Right atrium auricular region (tissue), 2 donors: ENCODE data around the gene DPEP2. TPM values are rescaled to one million over a fixed set of nuclear protein-coding genes. Genes with fewer than 3 reads are reported as not detected.

ENCODE experiments used
- DNase-seq: peaks from one replicate; pipeline ENCODE4 v3.0.0-alpha.2; 2019; ENCODE audit warnings: low spot score
- H3K27ac ChIP-seq, 2 donors: fragments of 200-600 bp; sonication (generic); 1 replicate in 1 of 2; 2 replicates in 1 of 2; pipeline ENCODE4 v1.5.1; 2016 to 2019
- H3K27me3 ChIP-seq, 2 donors: fragments of 200-600 bp; sonication (generic); one replicate each; pipeline versions ENCODE4 v1.5.1 to v1.6.0; 2017 to 2019
- H3K36me3 ChIP-seq: fragments of 200-600 bp; sonication (generic); one replicate; pipeline ENCODE4 v1.5.1; 2016
- H3K4me1 ChIP-seq, 2 donors: fragments of 200-600 bp; sonication (generic); one replicate each; pipeline versions ENCODE4 v1.5.1 to v1.6.0; 2017 to 2019
- H3K4me3 ChIP-seq, 2 donors: fragments of 200-600 bp; sonication (generic); 1 replicate in 1 of 2; 2 replicates in 1 of 2; pipeline ENCODE4 v1.5.1; 2017 to 2019; ENCODE audit warnings: mild to moderate bottlenecking in 1 of 2, moderate library complexity in 1 of 2
- H3K9me3 ChIP-seq, 2 donors: fragments of 200-600 bp; sonication (generic); one replicate each; pipeline ENCODE4 v1.5.1; 2019
- total RNA-seq, 2 donors: library from RNA; depleted of rRNA; stranded (reverse); fragments of >200 nt; gene quantifications; one replicate each; pipeline ENCODE4 v1.1.0, GENCODE V29; 2016
- TF ChIP-seq, protein P1 (sequence below), 2 donors: fragments of 200-600 bp; sonication (generic); IDR thresholded peaks; one replicate each; pipeline ENCODE4 v1.5.1; 2019; ENCODE audit warnings: antibody characterized with exemption in 2 of 2

DPEP2 gene
- total RNA-seq, 2 donors from 2014 or later: 0.85 to 1.6 TPM

DNA sequence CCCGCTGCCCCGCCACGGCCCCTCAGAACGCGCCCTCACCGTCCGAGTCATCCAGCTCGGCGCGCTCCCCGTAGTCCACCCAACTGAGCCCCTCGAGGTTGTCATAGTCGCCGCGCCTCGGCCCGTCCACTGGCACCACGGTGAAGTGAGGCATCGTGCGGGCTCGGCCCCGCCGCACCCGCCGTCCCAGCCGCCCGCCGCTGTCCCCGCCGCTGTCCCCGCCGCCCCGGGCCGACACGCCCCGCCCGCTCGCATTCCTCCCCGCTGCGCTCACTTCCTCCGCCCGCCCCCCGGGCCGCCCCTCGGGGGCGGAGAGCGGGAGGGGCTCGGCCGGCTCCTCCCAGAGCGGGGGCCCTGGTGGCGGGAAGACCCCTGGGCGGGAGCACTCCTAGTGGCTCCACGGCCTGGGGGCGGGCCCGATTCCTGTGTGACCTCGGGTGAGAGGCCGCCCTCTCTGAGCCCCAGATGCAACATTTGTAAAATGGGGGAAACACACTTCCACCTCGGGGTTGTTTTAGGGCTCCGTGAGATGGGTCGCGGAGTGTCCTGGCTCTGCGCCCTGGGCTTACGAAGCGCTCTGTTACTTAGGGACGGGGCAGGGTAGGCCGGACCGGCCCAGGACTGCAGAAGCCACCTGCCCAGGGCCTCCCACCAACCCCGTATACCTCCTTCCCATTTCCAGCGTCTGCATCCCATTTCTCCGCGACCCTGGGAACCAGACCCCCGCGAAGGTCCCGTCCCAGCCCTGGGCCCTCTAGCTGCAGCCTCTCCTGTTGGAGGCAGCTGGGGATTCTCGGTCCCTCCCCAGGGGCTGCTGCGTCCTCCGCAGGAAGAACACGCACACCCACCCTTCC is 30.7 kb downstream of the DPEP2 start, which contains the start of gene SLC12A4:
TSS of gene SLC12A4 (minus strand) at position 238 of the 854 bp plus-strand sequence. CDS start at position 154, 84 bp downstream.
- Histone ChIP-seq H3K36me3 (peaks cover 9% of the 10 kb centered on the region), H3K4me1 (peaks cover 0 to 49% of the 10 kb centered on the region in 2 donors), H3K4me3 (peak within 1 kb of the TSS; percentile 88 to 99), H3K9me3 (no peaks in the 10 kb centered on the region), H3K27me3 (no peaks in the 10 kb centered on the region), H3K27ac (peak within 1 kb of the TSS; percentile 96 to 99)
- TF ChIP-seq, protein P1, sequence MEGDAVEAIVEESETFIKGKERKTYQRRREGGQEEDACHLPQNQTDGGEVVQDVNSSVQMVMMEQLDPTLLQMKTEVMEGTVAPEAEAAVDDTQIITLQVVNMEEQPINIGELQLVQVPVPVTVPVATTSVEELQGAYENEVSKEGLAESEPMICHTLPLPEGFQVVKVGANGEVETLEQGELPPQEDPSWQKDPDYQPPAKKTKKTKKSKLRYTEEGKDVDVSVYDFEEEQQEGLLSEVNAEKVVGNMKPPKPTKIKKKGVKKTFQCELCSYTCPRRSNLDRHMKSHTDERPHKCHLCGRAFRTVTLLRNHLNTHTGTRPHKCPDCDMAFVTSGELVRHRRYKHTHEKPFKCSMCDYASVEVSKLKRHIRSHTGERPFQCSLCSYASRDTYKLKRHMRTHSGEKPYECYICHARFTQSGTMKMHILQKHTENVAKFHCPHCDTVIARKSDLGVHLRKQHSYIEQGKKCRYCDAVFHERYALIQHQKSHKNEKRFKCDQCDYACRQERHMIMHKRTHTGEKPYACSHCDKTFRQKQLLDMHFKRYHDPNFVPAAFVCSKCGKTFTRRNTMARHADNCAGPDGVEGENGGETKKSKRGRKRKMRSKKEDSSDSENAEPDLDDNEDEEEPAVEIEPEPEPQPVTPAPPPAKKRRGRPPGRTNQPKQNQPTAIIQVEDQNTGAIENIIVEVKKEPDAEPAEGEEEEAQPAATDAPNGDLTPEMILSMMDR (IDR thresholded peaks at IDR 0.05): peak in 1 of 2 donors; percentile 22
- DNase-seq: peak; percentile 85

DNA sequence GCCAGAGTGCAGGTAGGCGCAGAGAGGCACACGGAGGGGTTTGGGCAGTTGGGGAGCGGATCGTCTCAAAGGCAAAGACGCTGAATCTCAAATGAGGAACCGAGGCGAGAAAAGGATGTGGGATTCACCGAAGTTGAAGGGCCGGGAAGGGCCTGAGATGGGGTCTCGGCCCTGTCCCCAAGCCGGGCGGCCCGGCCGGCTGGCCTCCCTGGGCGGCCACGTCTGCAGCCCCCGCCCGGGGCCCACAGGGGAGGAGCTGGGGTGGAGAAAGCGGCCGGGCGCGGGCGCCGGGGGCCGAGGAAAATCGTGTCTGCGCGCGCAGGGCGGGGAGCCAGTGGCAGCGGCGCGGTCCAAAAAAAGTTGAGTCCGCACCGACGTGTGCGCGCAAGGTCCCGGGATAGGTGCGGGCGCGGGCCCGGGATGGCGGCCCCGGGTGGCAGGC is 31.3 kb downstream of the DPEP2 start:
- Histone ChIP-seq H3K4me3 (peak overlapping the region; percentile 88 to 99), H3K27ac (peak overlapping the region; percentile 96 to 99), H3K36me3 (peaks cover 16% of the 10 kb centered on the region), H3K9me3 (no peaks in the 10 kb centered on the region), H3K27me3 (no peaks in the 10 kb centered on the region), H3K4me1 (peaks cover 0 to 55% of the 10 kb centered on the region in 2 donors)
- no peak for DNase-seq
- TF ChIP-seq, protein P1 (IDR thresholded peaks at IDR 0.05): no peak

DNA sequence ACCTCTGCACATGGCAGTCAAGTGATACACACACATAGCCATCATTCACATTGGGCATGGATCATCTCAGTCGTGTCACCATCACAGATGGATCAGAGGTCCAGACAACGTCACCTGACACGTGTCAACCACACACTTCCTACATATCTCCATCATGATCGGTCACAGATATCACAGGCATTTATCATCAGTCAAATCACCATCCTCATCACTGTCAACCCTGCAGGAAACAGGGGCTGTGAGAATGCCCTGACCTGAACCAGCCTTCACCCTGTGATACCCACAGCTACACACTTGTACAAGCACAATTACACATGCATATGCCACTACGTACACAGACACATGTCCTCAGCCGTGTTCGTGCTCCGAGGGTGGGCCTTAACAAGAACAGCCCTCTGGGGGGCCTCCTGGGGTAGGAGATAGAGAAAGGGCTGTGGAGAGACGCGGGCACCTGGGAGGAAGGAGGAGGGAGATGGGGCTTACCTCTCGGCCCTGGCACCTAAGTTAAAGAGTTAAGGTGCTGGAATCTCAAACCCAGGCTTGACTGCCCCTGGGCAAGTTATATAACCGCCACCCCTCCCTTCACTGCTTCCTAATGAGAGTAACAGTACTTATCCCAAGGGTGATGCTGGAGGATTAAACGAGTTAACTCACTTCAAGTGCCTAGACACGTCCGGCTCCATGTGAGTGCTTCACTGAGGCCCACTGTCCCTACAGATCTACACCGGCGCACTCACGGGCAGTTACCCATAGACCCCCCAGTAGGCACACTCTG is 31.9 kb downstream of the DPEP2 start:
- Histone ChIP-seq H3K9me3 (no peaks in the 10 kb centered on the region), H3K4me3 (peak overlapping the region; percentile 88 to 99), H3K27me3 (no peaks in the 10 kb centered on the region), H3K4me1 (peaks cover 0 to 61% of the 10 kb centered on the region in 2 donors), H3K36me3 (peaks cover 22% of the 10 kb centered on the region), H3K27ac (peak overlapping the region; percentile 96 to 99)
- no peak for DNase-seq
- TF ChIP-seq, protein P1 (IDR thresholded peaks at IDR 0.05): no peak

DNA sequence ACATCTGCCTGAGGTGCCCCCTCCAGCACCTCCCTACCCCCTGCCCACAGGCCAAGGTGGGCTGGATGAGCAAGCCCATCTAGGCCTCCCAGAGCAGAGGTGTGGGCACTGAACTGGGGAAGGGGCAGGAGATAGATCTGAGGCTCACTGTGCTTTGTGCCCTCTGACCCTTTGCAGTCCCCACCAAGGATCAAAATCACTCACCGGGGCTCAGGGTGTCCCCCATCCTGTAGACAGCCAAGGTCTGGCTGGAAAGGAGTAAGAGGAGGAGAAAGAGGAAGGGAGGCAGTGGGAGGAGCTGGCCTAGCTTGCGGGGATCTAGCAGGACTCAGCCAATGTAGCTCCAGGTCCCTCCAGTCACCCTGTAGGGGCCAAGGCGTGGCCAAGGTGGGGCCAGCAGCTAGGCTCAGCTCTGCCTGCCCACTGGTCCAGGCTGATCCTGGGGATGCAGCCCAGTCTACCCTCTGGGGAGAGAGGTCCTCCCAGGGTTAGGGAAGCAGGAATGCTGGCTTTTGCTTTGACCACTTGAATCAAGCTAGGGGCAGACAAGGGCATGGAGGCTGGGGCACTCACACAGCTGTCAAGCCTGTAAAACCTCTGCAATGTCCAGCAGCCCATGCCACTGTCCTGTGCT is 32.6 kb downstream of the DPEP2 start:
- no peak for DNase-seq
- H3K36me3 ChIP-seq: peaks cover 29% of the 10 kb centered on the region
- peak overlapping the region; percentile 88 to 99 for H3K4me3 ChIP-seq
- H3K27ac ChIP-seq: peak overlapping the region; percentile 96 to 99
- peaks cover 0 to 68% of the 10 kb centered on the region in 2 donors for H3K4me1 ChIP-seq
- TF ChIP-seq, protein P1 (IDR thresholded peaks at IDR 0.05): no peak
- H3K27me3 ChIP-seq: no peaks in the 10 kb centered on the region
- H3K9me3 ChIP-seq: no peaks in the 10 kb centered on the region

DNA sequence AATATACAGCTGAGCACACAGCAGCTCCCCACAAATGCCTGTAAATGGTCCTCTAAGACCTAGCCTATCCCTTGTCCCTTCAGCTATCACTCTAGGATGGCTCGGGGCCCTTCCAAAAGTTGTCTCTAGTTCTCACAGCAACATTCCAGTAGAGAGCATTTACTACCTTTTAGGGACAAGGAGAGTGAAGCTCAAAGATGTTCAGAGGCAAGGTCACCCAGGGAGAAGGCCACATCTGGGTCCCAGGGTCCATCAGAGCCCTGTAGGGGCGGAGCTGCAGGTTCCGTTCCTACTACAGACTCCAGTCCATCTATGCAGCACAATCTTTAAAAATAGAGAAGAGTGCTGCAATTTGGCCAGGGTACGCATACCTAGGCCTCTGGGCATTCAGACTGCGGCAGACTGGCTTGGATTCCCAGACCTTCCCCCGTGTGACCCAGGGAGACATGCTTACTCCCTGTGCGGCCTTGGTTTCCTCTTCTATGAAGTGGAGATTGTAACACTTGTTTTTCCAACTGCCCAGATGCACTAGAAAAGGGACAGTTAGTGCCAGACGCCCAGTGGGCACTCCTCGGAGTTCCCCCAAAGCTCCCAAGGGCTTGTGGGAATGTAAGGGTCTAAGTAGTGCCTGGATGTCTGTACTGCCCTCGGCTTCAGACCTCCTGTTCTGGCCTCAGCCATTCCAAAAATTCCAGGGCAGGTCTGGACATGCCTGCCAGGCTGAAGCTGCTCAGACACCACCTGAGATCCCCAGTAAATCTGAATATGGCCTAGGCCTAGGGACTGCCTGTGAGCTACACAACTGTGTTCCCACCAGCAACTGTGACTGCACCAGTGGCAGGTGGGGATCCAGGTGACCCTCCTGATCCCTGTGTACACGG is 33.4 kb downstream of the DPEP2 start:
- H3K4me1 ChIP-seq: peaks cover 0 to 76% of the 10 kb centered on the region in 2 donors
- H3K9me3 ChIP-seq: no peaks in the 10 kb centered on the region
- peaks cover 36% of the 10 kb centered on the region for H3K36me3 ChIP-seq
- DNase-seq: no peak
- TF ChIP-seq, protein P1 (IDR thresholded peaks at IDR 0.05): no peak
- H3K27me3 ChIP-seq: no peaks in the 10 kb centered on the region
- H3K27ac ChIP-seq: peak overlapping the region; percentile 96 to 99
- H3K4me3 ChIP-seq: peak overlapping the region; percentile 88 to 99
